Astrocyte of the cerebellum (primary cell): ENCODE results near the gene ITGA11.
A peak's percentile ranks its signal among the peaks of the same experiment; 100 is the strongest.

Source experiments
- DNase-seq: peaks from one replicate; pipeline ENCODE4 v3.0.0-alpha.2; 2011; ENCODE audit warnings: low read depth
- H3K4me3 ChIP-seq: 2 replicates; pipeline ENCODE4 v1.5.1; 2011; ENCODE audit warnings: mild to moderate bottlenecking, low read depth, low read length, moderate library complexity
- in situ Hi-C: cut with HindIII; loops from 2 replicates; pipeline ENCODE4 v1.10.0; 2017; ENCODE audit warnings: low sequenced_read_pairs
- TF ChIP-seq, protein P1 (sequence below): IDR thresholded peaks from 2 replicates; pipeline ENCODE4 v1.5.1; 2012; ENCODE audit warnings: low read length, low read depth, moderate library complexity, mild to moderate bottlenecking; ENCODE audit errors: missing control alignments

The ITGA11 gene

DNA sequence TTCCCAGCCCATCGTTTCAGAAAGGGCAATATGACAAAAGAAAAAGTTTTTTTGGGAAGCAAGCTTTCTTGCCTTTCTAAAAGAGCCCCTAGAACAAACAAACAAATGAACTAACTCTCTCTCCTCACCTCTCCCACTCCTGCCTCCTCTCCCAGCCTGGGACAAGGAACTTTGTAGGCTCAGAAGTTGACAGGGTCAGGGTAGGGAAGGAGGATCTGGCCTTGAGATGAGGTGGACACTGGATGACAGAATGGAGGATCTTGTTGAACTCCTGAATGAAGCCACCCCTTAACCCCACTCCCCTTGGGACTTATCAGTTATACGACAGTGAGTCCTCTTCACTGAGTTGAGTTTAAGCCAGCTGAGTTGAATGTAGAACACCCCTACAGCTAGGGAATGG, 1.6 kb upstream of the ITGA11 start:
- in situ Hi-C loops = no loop called here
- TF ChIP-seq, protein P1, sequence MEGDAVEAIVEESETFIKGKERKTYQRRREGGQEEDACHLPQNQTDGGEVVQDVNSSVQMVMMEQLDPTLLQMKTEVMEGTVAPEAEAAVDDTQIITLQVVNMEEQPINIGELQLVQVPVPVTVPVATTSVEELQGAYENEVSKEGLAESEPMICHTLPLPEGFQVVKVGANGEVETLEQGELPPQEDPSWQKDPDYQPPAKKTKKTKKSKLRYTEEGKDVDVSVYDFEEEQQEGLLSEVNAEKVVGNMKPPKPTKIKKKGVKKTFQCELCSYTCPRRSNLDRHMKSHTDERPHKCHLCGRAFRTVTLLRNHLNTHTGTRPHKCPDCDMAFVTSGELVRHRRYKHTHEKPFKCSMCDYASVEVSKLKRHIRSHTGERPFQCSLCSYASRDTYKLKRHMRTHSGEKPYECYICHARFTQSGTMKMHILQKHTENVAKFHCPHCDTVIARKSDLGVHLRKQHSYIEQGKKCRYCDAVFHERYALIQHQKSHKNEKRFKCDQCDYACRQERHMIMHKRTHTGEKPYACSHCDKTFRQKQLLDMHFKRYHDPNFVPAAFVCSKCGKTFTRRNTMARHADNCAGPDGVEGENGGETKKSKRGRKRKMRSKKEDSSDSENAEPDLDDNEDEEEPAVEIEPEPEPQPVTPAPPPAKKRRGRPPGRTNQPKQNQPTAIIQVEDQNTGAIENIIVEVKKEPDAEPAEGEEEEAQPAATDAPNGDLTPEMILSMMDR = no peak
- no peak overlapping the region for H3K4me3 ChIP-seq
- DNase-seq = no peak

DNA sequence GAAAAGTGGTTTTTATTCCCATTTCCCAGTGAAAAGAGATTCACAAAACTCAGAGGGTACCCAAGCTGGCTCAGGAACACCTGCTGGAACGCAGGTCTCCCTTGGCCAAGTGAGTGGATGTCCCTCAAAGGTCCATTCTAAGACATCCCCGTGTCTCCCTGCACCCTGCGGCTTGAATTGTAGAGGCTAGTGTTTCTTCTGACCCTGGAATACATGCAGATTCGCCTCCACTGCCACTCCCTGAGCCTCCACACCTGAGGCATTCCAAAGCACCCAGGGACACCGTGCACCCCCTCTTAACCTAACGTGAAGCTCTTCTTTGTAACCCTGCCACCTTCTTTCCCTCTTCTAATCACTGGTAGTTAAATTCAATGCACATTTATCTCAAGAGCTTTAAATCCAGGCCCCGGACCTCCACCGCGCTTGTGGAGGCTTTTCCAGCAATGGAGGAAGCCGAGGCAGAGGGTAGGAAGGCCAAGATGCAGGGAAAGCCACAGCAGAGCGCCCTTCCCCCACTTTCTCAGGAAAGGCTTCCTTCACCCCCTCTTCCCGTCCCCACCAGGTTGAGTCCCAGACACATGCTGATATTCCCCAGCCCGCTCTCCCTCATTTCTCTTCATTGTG, 590 bp upstream of the ITGA11 start:
- no peak for DNase-seq
- H3K4me3 ChIP-seq = peak overlapping the region; percentile 61
- in situ Hi-C loops = no loop called here
- TF ChIP-seq, protein P1 = no peak

DNA sequence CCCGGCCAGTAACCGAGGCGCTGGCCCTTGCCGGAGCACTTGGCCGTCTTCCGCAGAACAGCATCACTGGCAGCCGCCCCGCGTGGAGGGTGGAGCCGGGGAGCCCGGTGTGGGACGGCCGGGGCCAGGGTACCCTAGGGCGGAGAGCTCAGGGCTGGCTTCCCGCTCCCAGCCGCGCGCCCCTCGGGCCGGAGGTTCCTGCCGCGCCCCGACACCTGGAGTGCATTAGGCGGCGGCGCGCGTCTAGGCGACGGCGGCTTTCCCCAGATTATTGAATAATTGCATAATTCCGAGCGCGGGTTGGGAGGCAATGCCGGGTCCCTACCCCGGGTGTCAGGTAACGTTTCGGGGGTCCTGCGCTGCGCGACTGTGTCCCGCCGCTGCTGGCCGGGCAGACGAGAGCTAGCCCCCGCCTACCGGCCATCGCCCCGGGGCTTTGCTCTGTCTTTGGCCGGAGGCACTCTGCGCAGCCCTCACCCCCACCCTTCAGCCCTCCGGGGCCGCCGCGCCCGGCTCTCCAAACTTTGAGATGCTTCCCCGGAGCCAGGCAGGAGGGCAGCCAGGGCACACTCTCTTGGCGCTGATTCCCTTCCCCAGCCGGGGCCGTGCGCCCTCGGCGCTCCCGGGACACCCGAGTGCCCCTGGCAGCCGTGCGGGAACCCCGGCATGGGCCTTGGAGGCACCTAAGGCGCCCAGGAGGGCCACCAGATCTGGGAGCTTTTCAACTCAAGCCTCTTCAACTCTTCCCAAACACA, 749 bp downstream of the ITGA11 start:
- peak overlapping the region; percentile 61 for H3K4me3 ChIP-seq
- TF ChIP-seq, protein P1 = no peak

DNA sequence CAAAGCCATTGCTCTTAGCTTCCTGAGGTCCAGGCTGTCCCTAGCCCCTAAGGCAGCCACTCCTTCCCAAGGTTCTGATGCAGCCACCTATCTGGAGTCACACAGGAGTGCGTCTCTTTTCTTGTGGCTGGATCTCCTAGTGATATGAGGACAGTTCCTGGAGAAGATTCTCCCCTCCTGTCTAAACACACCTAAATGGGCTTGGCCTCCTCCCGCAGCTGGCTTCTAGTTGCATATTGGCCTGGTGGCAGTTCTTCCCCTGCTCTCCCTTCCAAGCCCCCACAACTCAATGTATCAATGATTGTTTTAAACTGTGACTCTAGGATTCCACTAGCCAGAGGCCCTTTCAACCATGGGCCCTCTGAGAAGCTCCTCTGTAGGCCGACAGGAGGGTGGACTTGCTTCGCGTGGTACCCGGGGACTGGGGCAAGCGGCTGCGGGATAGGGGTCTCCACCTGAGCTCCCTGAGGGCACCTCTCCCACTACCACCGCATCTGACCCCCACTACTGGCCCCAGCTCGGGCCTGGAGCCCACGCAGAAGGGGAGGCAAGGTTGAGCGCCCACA, 1.4 kb downstream of the ITGA11 start:
- no peak for DNase-seq
- in situ Hi-C loops = no loop called here
- TF ChIP-seq, protein P1 = no peak
- H3K4me3 ChIP-seq = peak overlapping the region; percentile 61

More for the DNA sequence above, 749 bp downstream of the ITGA11 start:
- in situ Hi-C loops = no loop called here
- DNase-seq = no peak

DNA sequence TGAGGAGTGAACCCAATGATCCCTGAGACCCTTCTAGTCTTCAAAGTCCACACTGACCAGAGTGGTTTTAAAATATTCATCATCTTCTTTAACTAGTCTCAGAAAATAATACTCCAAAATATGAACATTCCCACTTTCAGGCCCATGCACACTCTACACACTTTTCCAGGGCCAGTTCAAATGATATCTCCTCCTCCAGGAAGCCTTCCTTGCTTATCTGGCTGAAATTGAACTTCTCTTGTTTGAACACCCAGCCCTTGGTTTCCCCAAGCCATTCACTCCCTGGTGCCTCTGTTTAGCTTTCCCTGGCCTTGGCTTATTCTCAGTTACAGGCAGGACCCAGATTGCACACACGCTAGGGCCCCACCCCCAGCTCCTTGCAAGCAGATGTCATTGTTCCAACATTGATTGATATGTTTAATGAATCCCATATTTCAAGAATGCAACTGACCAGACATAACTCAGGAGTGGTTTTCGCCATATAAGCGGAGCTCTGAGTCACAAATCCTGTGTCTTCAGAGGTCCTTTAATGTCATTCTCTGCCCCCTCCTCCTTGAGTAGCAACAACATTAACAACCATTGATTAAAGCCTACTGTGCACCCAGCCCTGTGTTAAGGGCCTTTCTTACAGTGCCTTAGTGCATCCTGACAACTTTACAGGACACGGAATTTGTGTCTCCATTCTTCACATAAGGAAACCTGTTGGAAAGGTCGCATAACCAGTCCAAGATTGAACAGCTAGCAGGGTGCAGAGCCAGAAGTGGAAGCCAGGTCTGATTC, 2.1 kb downstream of the ITGA11 start:
- H3K4me3 ChIP-seq = peak overlapping the region; percentile 61
- no peak for DNase-seq
- TF ChIP-seq, protein P1 = no peak
- in situ Hi-C loops = no loop called here

DNA sequence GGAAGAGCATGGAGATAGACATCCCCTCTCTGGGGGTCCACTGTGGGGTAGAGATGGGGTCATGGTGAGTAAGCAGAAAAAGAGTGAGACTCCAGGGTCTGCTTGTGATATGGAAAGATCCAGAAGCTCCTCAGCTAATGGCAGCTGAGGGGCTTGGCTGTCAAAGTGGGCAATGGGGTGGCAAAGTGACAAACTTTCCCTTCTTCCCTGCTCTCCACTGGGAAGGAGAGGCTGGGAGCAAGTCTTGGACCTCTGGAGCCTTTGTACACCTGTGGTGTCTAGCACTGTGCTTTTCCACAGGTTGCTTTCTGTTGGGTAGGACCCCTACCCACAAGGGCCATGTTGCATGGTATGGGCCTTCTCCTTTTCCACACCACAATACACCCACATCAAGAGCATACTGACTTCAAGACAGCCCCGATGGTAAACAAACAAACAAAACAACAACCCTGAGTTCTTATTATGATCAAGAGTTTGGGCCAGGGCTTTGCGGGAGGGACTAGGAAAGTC, 3.5 kb downstream of the ITGA11 start:
- DNase-seq = no peak
- TF ChIP-seq, protein P1 = no peak
- no peak overlapping the region for H3K4me3 ChIP-seq
- in situ Hi-C loops = no loop called here
